ENCODE measurements around the gene PRSS12. TPM values are rescaled to one million over a fixed set of nuclear protein-coding genes. Genes with fewer than 3 reads are reported as not detected.

The PRSS12 gene
- total and polyA plus RNA-seq, 8 donors = 0.45 to 21.7 (median 9.0) TPM

DNA sequence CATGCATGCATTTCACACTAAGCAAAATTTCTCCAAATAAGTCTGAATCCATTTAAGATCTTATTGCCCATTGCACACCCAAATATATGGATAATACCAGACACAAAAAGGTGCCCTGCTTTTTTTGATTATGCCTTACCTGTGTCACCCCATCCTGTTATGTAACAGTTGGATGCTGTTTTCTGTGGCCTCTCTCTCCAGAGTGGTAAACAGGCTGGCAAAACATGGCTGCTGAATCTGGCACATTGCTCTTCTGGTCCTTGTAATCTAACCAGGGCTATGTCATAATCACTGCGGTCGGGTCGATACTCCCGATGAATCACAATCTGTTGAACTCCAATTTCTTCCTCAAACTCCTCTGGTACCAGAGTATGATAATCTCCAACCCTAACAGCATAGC lies 70.1 kb downstream of the PRSS12 start:
- 18 to 47% (median 29%) methylated on average over 4 of the region's 4 CpGs for WGBS, 5 donors
- DNase-seq = no peak

DNA sequence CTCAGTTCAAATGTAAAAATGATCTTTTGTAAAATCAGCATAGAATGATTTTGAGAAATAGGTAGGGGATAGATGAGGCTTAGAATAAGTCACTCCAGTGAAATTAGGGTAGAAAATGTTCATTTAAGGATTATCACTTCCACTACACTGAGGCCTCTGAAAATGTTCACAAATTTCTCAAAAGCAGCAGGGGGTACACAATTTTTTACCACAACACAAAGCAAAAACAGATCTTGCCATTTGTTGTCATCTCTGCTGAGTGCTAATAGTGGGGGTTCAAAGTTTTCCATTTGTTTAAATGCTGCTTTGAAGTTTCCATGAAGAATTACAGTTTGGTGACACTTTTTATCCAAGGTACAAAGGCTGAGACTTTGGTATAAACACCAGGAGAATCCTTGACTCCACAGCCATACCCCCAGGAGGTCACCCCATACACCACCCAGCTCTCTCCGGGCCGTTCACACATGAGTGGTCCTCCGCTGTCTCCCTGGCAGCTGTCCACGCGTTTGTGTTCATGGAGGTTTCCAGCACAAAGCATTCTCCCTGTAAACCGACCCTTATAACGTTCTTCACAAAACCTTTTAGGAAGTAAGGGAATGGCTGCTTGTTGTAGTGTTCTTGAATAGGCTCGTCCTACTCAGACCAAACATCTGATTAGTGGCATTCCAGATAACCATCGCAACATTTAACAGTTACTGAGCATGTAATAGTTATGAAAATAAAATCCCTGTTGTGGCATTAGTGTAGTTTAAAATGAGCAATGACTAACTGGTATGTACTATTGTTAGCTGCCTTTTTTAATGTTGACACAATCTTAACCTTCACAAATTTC lies 71.0 kb downstream of the PRSS12 start:
- H3K4me3 ChIP-seq = no peak overlapping the region
- peaks cover 0 to 25% (median 7%) of the 10 kb centered on the region in 4 donors for H3K36me3 ChIP-seq
- peak in 1 of 2 donors; percentile 43 for DNase-seq
- no peaks in the 10 kb centered on the region for H3K9me3 ChIP-seq
- peaks cover 11 to 47% (median 30%) of the 10 kb centered on the region in 4 donors for H3K4me1 ChIP-seq
- 26 to 38% (median 36%) methylated on average over 9 of the region's 9 CpGs for WGBS, 5 donors
- no peak for TF ChIP-seq POLR2A (IDR thresholded peaks at IDR 0.05)
- TF ChIP-seq POLR2AphosphoS5 (IDR thresholded peaks at IDR 0.05) = peak in 1 of 3 donors; percentile 40
- H3K27ac ChIP-seq = peak overlapping the region in 4 of 5 donors; percentile 16 to 98 (median 53)
- no peaks in the 10 kb centered on the region for H3K27me3 ChIP-seq
- intact Hi-C loops (cut with DNase I; ENCODE audit: low total_unique reads) = loop anchor here (5.0 kb wide), 1 partner anchor 70 kb away; the partner anchor contains the start of gene PRSS12

More for the DNA sequence above, 70.1 kb downstream of the PRSS12 start:
- TF ChIP-seq EP300 (IDR thresholded peaks at IDR 0.05) (no peak), POLR2AphosphoS5 (IDR thresholded peaks at IDR 0.05) (peak in 1 of 3 donors; percentile 55), POLR2A (IDR thresholded peaks at IDR 0.05) (no peak)
- TF ChIP-seq, protein P1, sequence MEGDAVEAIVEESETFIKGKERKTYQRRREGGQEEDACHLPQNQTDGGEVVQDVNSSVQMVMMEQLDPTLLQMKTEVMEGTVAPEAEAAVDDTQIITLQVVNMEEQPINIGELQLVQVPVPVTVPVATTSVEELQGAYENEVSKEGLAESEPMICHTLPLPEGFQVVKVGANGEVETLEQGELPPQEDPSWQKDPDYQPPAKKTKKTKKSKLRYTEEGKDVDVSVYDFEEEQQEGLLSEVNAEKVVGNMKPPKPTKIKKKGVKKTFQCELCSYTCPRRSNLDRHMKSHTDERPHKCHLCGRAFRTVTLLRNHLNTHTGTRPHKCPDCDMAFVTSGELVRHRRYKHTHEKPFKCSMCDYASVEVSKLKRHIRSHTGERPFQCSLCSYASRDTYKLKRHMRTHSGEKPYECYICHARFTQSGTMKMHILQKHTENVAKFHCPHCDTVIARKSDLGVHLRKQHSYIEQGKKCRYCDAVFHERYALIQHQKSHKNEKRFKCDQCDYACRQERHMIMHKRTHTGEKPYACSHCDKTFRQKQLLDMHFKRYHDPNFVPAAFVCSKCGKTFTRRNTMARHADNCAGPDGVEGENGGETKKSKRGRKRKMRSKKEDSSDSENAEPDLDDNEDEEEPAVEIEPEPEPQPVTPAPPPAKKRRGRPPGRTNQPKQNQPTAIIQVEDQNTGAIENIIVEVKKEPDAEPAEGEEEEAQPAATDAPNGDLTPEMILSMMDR (IDR thresholded peaks at IDR 0.05) = no peak
- Histone ChIP-seq H3K27me3 (no peaks in the 10 kb centered on the region), H3K4me1 (peaks cover 11 to 39% (median 29%) of the 10 kb centered on the region in 4 donors), H3K9me3 (no peaks in the 10 kb centered on the region), H3K4me3 (no peak overlapping the region), H3K27ac (no peak overlapping the region), H3K36me3 (peaks cover 0 to 25% (median 7%) of the 10 kb centered on the region in 4 donors)
- intact Hi-C loops (cut with DNase I; ENCODE audit: low total_unique reads) = loop anchor here (5.0 kb wide), 1 partner anchor 70 kb away; the partner anchor contains the start of gene PRSS12

DNA sequence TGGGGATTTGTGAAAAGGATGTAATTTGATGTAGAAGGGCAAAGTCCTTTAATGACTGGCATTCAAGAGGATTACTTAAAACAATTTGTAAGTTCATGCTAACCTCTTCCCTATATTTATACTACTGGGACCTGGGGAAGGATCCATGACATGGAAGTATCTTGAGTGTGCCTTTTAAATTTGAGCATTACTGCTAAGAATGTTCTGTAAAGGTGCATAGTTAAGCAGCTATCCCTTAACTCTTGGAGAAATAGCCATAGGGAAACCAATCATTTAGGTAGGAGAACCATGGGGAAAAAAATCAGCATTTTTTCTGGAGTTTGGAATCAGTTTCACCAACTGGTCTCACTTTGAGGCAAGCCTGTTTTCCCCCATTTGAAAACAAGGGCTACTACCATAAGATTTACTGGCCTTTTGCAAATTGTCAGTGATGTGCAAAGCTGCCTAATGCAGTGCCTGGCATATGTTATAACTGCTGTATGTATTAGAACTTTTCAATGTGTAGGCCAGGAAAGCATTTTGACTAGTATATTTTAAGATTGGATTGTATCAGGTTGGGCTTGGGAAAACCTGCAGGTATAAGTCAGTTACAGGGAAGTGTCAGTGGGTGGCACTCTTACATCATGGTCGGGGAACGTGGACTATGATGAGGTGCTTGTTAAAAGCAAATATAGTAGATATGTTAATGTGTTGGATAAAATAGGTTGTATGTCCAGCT lies 72.1 kb downstream of the PRSS12 start:
- DNase-seq = peak; percentile 55 to 91
- peak overlapping the region in 2 of 4 donors; percentile 76 to 85 for H3K4me3 ChIP-seq
- H3K36me3 ChIP-seq = peaks cover 0 to 25% (median 7%) of the 10 kb centered on the region in 4 donors
- peaks cover 11 to 47% (median 32%) of the 10 kb centered on the region in 4 donors for H3K4me1 ChIP-seq
- no peaks in the 10 kb centered on the region for H3K9me3 ChIP-seq
- 2 to 9% (median 7%) methylated on average over 2 of the region's 2 CpGs for WGBS, 5 donors
- H3K27me3 ChIP-seq = no peaks in the 10 kb centered on the region
- intact Hi-C loops (cut with DNase I; ENCODE audit: low total_unique reads) = loop anchor here (5.0 kb wide), 1 partner anchor 72 kb away; the partner anchor contains the start of gene PRSS12
- TF ChIP-seq POLR2A (IDR thresholded peaks at IDR 0.05) = no peak
- peak in 1 of 3 donors; percentile 67 for TF ChIP-seq POLR2AphosphoS5 (IDR thresholded peaks at IDR 0.05)
- TF ChIP-seq, protein P1 (IDR thresholded peaks at IDR 0.05) = peak in 5 of 7 experiments; percentile 5 to 46 (median 32)
- TF ChIP-seq EP300 (IDR thresholded peaks at IDR 0.05) = no peak
- peak overlapping the region in 4 of 5 donors; percentile 16 to 98 (median 95) for H3K27ac ChIP-seq

DNA sequence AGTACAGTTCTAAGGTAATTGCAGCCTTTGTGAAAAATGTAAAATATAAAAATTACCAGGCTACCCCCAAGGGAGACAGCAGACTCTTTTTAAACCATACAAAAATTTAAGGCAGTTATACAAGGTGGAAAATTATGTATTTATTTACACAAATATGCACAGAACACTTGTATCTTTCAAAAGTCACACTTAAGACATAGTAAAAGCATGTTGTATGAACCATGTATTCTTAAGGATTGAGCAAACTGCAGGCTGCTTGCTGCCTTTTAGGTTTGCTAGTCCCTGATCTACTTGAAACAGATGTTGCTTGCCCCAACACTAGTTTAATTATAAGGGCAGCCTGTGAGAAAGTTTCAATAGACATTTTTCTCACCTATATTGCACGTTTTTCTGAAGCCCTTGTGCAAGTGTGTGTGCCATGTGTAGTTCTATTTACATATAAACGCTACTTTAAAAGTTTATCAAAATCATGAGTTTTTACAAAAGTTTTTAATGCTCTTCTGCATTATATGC lies 72.8 kb downstream of the PRSS12 start:
- H3K9me3 ChIP-seq = no peaks in the 10 kb centered on the region
- no peaks in the 10 kb centered on the region for H3K27me3 ChIP-seq
- 5 to 19% (median 10%) methylated on average over 2 of the region's 2 CpGs for WGBS, 5 donors
- H3K4me3 ChIP-seq = peak overlapping the region; percentile 67 to 85 (median 80)
- no peak for TF ChIP-seq POLR2AphosphoS5 (IDR thresholded peaks at IDR 0.05)
- TF ChIP-seq, protein P1 (IDR thresholded peaks at IDR 0.05) = no peak
- TF ChIP-seq POLR2A (IDR thresholded peaks at IDR 0.05) = no peak
- no peak for TF ChIP-seq EP300 (IDR thresholded peaks at IDR 0.05)
- peaks cover 0 to 25% (median 7%) of the 10 kb centered on the region in 4 donors for H3K36me3 ChIP-seq
- peak overlapping the region in 4 of 5 donors; percentile 94 to 98 (median 96) for H3K27ac ChIP-seq
- intact Hi-C loops (cut with DNase I; ENCODE audit: low total_unique reads) = loop anchor here (5.0 kb wide), 1 partner anchor 72 kb away; the partner anchor contains the start of gene PRSS12
- H3K4me1 ChIP-seq = peaks cover 11 to 47% (median 32%) of the 10 kb centered on the region in 4 donors
- no peak for DNase-seq

Data from stomach (tissue), 9 donors.